ENCODE results near the gene SLC9A3.

Gene SLC9A3

DNA sequence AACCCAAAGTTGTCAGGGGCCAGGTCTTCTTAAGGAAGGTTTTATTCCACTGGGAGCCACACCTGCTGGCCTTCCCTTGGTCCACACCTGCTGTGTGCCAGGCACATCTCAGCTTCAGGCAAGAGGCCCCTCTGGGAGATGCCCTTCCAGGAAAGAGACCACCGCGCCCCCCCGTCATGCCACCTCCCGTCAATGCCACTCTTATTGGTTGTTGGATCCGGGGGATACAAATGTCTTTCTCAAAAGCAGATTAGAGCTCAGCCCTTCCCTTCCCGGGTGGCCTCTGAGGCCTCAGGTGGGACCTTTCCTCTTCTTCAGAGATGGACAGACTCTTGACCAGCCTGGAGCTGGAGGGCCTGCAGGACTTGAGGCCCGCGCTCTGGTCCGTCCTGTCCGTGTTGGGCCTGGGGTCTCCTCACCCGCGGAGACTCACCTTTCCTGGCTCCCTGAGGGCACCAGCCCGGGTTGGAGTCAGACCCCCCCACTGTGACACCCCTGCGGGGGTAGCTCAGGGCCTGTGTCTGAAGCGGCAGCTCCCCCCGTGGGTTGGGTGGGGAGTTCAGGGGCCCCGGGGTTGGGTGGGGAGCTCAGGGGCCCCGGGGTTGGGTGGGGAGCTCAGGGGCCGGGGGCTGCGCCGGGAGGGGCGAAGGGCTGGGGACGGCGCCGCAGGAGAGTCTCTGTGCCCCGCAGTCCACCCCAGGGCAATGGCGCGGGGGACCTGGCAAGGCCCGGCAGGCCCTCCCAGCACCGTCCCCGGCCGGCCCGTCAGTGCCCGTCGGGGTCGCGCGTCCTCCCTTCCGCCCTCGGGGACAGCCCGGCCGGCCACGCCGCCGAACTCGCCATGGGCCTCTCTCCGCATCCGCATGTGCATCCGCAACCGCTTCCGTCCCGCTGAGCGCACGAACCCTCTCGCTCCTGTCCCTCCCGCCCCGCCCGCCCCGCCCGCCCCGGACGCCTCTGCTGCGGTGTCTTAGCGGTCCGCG is 3.7 kb upstream of the SLC9A3 start:
- in situ Hi-C loops (cut with MboI; ENCODE audit: low sequenced_read_pairs), result no loop called here

GRCh38 chr5:526456-527088 is 2.3 kb upstream of the SLC9A3 start:
- in situ Hi-C loops (cut with MboI; ENCODE audit: low sequenced_read_pairs), result no loop called here

- in situ Hi-C loops (cut with MboI; ENCODE audit: low sequenced_read_pairs), result no loop called here
These were observed 1.7 kb upstream of the SLC9A3 start for GRCh38 chr5:525916-526315.

DNA sequence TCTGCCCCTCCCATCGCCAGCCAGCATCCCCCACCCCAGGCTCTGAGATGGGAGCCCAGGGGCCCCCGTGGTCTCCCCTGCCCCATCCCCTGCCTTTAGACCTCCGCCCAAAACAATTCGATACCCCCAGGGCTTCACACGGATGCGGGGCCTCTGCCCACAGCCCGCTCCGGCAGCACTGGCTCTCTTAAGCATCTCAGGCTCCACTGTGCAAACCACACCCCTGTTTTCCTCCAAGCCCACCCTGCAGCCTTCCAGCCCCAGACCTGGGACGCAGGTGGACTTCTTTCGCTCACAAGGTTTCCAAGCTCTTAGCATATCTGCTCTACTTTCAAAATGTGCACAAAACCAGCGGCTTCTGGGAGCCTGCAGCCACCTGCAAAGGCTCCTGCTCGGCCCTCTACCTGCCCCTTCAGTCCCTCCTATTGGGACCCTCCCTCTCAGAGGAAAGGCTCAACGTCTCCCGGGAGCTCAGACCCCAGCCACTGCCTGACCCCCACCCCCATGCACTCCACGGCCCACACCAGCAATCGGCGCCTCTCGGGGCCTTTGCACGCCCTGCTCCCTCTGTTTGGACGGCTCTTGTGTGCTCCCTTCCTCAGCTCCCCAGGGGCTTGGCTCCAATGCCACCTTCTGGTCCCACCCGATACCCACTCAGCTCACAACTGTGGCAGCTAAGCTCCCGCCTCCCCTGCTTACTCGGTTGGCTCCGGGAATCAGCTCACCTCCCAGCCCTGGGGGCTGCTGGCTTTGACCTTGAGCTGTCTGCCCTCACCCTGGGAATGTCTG is 918 bp upstream of the SLC9A3 start:
- in situ Hi-C loops (cut with MboI; ENCODE audit: low sequenced_read_pairs), result no loop called here

DNA sequence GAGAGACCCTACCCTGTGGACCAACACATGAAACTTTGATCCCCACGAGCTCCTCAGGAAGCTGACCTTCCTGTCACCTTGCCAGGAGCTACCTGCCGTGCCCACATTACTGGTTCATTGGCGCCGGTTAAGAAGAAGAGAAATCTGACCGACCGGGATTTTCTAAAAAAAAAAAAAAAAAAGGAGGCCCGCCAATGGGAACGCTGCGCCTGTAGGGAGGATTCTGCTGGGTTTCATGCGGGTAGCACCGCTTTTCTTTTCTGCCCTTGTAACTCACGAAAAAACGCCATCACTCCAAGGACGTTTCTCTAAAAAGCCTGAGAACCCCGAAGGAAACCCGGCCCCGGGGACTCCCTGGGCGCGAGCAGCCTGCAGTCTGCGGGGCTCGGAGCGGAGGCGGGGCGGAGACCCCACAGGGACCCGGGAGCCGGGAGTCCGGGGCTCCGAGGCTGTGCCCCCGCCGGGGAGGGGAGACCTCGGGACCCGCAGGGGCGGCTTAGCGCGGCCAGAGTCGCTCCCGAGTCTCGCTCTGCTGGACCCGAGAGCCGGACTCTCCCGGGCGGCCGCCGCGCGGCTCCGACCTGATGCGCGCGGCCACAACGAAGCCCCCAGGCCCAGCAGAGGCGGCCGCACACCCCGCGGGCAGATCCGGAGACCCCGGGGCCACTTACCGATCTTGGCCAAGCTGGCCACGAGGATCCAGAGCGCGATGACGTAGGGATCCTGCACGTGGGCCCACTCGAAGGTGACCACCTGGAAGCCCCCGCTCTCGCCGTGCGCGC is 617 bp downstream of the SLC9A3 start:
- in situ Hi-C loops (cut with MboI; ENCODE audit: low sequenced_read_pairs), result no loop called here

DNA sequence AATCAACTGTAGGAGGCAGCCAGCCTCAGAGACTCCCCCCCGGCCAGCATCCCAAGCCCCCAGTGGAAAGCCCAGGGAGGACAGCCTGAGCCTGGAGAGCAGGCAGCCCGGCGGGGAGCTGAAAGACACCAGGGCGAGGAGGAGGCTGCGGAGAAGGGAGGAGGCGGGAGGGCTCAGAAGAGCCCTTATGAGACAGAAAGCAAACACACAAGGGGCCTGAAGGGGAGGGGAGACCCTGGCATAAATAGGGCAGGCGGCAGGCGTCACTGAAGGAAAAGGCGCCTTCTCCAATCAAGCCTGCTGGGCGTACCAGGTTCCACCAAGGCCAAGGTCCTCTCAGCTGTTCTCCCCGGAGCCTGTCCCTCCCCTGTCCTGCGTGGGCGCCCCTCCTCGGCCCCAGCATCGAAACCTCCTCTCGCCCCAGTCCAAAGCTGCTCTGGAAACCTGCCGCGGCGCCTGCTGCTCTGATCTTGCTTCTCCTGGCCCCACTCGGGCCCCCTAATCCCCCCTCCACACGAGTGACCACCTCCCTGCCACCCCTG is 1.3 kb downstream of the SLC9A3 start:
- in situ Hi-C loops (cut with MboI; ENCODE audit: low sequenced_read_pairs), result no loop called here

DNA sequence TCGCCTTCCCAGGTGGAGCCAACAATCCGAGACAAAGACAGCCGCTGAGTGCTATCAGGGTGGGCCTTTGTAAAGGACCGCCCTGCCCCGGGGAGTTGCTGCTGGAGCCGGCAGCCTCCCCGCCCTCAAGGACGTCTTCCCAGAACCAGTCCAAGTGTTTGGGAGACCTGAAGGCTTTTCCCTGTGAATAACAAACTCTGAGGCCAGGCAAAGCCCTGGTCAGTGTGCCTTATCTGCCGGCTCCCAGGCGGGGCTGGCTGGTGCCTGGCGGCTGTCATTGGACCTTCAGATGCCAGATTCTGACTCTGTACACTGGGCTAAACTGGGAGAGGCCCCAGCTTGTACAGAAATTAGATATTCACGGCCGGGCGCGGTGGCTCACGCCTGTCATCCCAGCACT is 2.1 kb downstream of the SLC9A3 start:
- in situ Hi-C loops (cut with MboI; ENCODE audit: low sequenced_read_pairs), result no loop called here

DNA sequence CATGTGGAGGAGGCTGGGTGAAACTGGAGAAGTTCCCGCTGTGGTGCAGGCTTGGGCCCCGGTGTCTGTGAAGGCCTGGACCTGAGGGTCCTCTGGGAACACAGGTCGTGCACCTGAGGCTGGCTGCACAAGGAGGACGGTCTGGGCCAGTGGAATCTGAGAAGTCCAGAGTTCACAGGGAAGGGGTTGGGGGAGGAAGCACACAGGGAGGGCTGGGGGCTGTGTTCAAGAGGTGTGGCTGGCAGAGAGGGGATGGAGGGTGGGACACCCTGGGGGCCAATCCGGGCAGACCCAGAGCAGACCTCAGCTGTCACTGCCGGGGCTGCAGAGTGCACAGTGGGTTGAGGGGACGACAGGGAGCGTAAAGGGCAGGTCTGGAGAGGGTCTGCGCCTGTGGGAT is 2.6 kb downstream of the SLC9A3 start:
- in situ Hi-C loops (cut with MboI; ENCODE audit: low sequenced_read_pairs), result no loop called here

DNA sequence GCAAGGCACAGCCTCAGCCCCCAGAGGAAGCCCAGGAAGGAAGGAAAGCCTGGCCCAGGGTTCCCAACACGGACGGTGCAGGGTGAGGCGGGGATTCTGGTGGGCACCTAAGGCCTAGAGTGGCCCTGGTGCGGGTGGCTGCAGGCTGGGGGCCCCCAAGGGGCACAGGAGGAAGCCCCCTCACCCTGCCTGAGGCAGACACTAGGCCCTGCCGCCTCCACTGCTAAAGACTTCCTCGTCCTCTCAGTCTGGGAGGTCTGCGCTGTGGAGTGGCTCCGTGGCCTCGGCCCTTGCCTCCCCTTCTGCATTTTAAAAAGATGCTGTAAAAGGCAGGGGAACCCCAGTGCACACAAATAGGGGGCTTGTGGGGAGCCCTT is 3.4 kb downstream of the SLC9A3 start:
- in situ Hi-C loops (cut with MboI; ENCODE audit: low sequenced_read_pairs), result no loop called here

- in situ Hi-C loops (cut with MboI; ENCODE audit: low sequenced_read_pairs), result no loop called here
These were observed 3.9 kb downstream of the SLC9A3 start for GRCh38 chr5:520196-520849.

- in situ Hi-C loops (cut with MboI; ENCODE audit: low sequenced_read_pairs), result no loop called here
These were observed 5.5 kb downstream of the SLC9A3 start for GRCh38 chr5:518721-519120.

DNA sequence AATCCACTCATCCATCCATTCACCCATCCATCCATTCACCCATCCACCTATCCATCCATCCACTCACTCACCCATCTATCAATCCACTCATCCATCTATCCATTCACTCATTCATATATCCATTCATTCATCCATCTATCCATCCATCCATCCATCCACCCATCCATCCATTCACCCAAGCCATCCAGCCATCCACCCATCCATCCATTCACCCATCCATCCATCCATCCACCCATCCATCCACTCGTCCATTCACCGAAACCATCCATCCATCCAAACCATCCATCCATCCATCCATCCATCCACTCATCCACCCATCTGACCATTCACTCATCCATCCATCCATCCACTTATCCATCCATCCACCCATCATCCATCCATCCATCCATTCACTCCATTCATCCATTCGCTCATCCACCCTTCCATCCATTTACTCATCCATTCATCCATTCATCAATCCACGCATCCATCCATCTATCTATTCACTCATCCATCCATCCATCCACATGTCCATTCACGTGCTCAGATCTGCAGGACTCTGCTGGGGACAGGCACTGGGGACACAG is 6.6 kb downstream of the SLC9A3 start:
- in situ Hi-C loops (cut with MboI; ENCODE audit: low sequenced_read_pairs), result no loop called here

DNA sequence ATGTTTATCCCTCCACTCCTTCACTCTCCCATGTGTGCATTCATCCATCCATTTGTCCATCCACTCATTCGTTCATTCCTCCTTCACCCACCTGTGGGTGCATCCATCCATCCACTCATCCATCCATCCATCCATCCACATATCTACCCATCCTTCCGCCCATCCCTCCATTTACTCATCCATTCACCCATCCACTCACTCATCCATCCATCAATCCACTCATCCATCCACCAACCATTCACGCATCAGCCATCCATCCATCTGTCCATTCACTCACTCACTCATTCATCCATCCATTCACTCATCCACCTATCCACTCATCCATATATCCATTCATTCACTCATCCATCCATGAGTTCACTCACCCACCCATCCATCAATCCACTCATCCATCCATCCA is 7.3 kb downstream of the SLC9A3 start:
- in situ Hi-C loops (cut with MboI; ENCODE audit: low sequenced_read_pairs), result no loop called here

DNA sequence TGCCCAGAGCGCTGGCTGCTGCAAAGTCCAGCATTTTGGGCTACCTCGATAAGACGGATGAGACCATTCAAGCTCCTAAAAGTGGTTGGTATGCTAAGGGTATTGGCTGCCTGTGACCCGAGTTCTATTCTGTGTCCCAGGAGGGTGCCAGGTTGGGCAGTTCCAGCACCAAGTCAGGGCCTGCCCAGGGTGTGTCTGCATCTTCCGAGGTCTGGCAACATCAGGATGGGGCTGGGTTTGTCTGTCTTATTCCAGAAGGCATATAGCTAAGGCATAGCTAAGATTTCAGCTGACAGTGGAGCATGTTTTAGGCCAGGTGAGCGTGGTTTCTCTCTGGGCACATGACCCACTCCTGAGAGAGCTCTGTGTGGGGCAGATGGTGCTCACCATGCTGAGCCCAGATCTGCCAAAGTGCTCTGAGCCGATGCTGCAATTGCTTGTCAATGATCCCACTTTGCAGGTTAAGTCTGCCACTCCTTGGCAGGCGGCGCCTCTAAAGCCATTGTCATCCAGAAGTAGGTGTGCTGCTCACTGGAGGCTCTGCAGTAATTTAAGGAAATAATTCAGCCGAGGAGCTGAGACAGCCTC is 7.8 kb downstream of the SLC9A3 start:
- in situ Hi-C loops (cut with MboI; ENCODE audit: low sequenced_read_pairs), result no loop called here

GRCh38 chr5:515273-515836 is 8.9 kb downstream of the SLC9A3 start:
- in situ Hi-C loops (cut with MboI; ENCODE audit: low sequenced_read_pairs), result no loop called here

- in situ Hi-C loops (cut with MboI; ENCODE audit: low sequenced_read_pairs), result no loop called here
These were observed 9.6 kb downstream of the SLC9A3 start for GRCh38 chr5:514673-515072.

- in situ Hi-C loops (cut with MboI; ENCODE audit: low sequenced_read_pairs), result no loop called here
These were observed 10.2 kb downstream of the SLC9A3 start for GRCh38 chr5:514101-514485.

DNA sequence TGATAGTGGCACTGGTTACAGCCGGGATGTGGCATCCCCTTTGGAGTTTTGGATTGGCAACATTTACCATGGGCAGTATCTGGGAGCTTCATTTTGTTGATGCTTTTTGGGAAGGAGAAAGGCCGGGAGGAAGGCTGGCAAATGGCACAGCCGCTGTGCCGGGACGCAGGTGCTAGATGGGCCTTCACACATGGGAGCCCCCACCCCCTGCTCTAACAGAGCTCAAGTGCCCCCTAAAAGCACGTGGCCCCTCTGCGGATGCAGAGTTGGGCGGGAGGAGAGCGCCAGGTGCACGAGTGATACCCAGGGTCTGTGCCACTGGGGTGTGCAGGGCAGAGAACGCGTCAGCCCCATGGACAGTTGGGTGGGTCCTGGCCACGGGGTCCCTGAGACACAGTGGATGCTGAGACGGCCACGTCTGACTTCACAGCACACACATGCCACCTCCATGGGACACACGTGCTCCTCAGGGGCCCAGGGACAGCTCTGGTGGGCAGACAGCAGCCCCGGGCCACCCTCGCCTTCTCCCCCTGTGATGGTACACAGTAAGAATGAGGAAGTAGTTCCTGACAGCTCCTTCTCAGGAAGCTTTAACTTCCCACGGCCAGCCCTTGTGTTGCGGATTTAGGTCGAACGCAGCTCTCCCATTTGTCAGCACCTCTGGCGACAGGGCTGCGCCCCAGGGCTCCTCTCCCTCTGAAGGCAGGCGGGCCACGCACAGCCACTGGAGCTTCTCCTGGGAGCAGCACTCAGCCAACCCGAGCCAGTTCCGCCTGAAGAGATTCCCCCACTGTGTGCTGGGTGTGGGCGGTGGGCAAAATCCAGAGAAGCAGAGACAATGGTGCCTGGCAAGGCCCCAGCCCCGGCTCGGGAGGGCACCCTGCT is 10.8 kb downstream of the SLC9A3 start:
- in situ Hi-C loops (cut with MboI; ENCODE audit: low sequenced_read_pairs), result no loop called here

All from HL-60/S4 treated with phorbol 12-myristate 13-acetate at 8.2 ng/mL for 4 days and 3 days (cell line).